D341Med (cell line): ENCODE data around the gene HOMER1.
"Not testable (repeated sequence)": the region's sequence is repeated elsewhere in the genome, so short reads cannot be mapped to it uniquely, and the experiment has no call there.

Experiments used
- DNase-seq: peaks from one replicate; pipeline ENCODE4 v3.0.0; 2012; ENCODE audit warnings: low spot score

Gene HOMER1

GRCh38 chr5:79417495-79417894, 96.4 kb downstream of the HOMER1 start:
- no peak for DNase-seq

GRCh38 chr5:79416499-79416898, 97.4 kb downstream of the HOMER1 start:
- DNase-seq, result peak; percentile 43

- no peak for DNase-seq
These were observed 100.8 kb downstream of the HOMER1 start for GRCh38 chr5:79413112-79413511.

- no peak for DNase-seq
These were observed 105.9 kb downstream of the HOMER1 start for GRCh38 chr5:79408028-79408427.

- DNase-seq, result no peak
These were observed 106.3 kb downstream of the HOMER1 start for GRCh38 chr5:79407591-79407990.

GRCh38 chr5:79401216-79401615, 112.7 kb downstream of the HOMER1 start:
- no peak for DNase-seq

- DNase-seq, result no peak
These were observed 114.9 kb downstream of the HOMER1 start for GRCh38 chr5:79399046-79399445.

- DNase-seq, result no peak
These were observed 116.9 kb downstream of the HOMER1 start for GRCh38 chr5:79397080-79397479.

- no peak for DNase-seq
These were observed 117.7 kb downstream of the HOMER1 start for GRCh38 chr5:79396265-79396664.

GRCh38 chr5:79395296-79395695, 118.6 kb downstream of the HOMER1 start:
- no peak for DNase-seq

- DNase-seq, result no peak
These were observed 121.2 kb downstream of the HOMER1 start for GRCh38 chr5:79392776-79393175.

- no peak for DNase-seq
These were observed 127.3 kb downstream of the HOMER1 start for GRCh38 chr5:79386679-79387078.

- DNase-seq, result not testable (repeated sequence)
These were observed 128.8 kb downstream of the HOMER1 start for GRCh38 chr5:79385126-79385525.

GRCh38 chr5:79378510-79379186, 135.3 kb downstream of the HOMER1 start:
- no peak for DNase-seq

- DNase-seq, result no peak
These were observed 156.5 kb downstream of the HOMER1 start for GRCh38 chr5:79357398-79357797.

- no peak for DNase-seq
These were observed 164.1 kb downstream of the HOMER1 start for GRCh38 chr5:79349881-79350280.

- no peak for DNase-seq
These were observed 164.9 kb downstream of the HOMER1 start for GRCh38 chr5:79349047-79349446.

- no peak for DNase-seq
These were observed 167.5 kb downstream of the HOMER1 start for GRCh38 chr5:79346420-79346824.

GRCh38 chr5:79333852-79334557, 179.9 kb downstream of the HOMER1 start:
- no peak for DNase-seq

- DNase-seq, result no peak
These were observed 183.9 kb downstream of the HOMER1 start for GRCh38 chr5:79330071-79330470.

GRCh38 chr5:79329453-79329852, 184.5 kb downstream of the HOMER1 start:
- no peak for DNase-seq
